K562 (cell line): ENCODE measurements around the gene ZFYVE28. TPM values are rescaled to one million over a fixed set of nuclear protein-coding genes. Genes with fewer than 3 reads are reported as not detected.
A peak's percentile ranks its signal among the peaks of the same experiment; 100 is the strongest.

Experiments
- ATAC-seq: fragments of 200-7000 bp; cut with Tn5 transposase; 3 replicates; pipeline ENCODE4 v1.9.1; 2020; ENCODE audit warnings: moderate library complexity
- BruUV-seq: library from RNA; stranded (reverse); fragments of 400-500 nt; replicated peaks from 2 replicates; lab custom pipeline; 2021; lab: Mats Ljungman, UMichigan
- CTCF ChIA-PET: fragments of 300-600 bp; formaldehyde crosslinking; extraction: SDS; loops from one replicate; lab custom pipeline; 2021; ENCODE audit warnings: low intra/inter-chr PET ratio; lab: Yijun Ruan, JAX
- POLR2A ChIA-PET: fragments of 300-600, 350-650 bp; sonication (Branson Sonifier 250); formaldehyde crosslinking; extraction: SDS; loops from one replicate; lab custom pipeline; 2021; ENCODE audit warnings: antibody characterized with exemption, inconsistent platforms; lab: Yijun Ruan, JAX
- DNase-seq, 4 experiments: peaks; one replicate each; pipeline versions ENCODE4 v3.0.0 to v3.0.0-alpha.2; 2011 to 2018; ENCODE audit warnings: low spot score in 3 of 4, mixed read lengths in 3 of 4; ENCODE audit errors: extremely low read depth in 1 of 4
- FAIRE-seq: peaks from 2 replicates; lab custom pipeline; 2011; peaks lifted over from hg19 to GRCh38; lab: Jason Lieb, UNC
- H2AFZ ChIP-seq: 2 replicates; pipeline ENCODE4 v1.6.0; 2011; ENCODE audit warnings: low read depth, low read length, control low read depth, inconsistent platforms
- H3K27ac ChIP-seq: fragments of 200-600 bp; 3 replicates; pipeline ENCODE4 v1.8.0; 2011; ENCODE audit warnings: low read depth, mild to moderate bottlenecking, control low read depth, inconsistent platforms, low read length, moderate library complexity, mixed read lengths; ENCODE audit errors: extremely low read depth
- H3K27me3 ChIP-seq, 2 experiments: fragments of 300-600 bp in 1 of 2; 2 replicates in 1 of 2; 3 replicates in 1 of 2; pipeline versions ENCODE4 v1.6.0 to v1.8.0; 2011; ENCODE audit warnings: inconsistent platforms in 2 of 2, low read length in 2 of 2, mild to moderate bottlenecking in 1 of 2, mixed read lengths in 1 of 2, moderate library complexity in 1 of 2; ENCODE audit not compliant: control insufficient read depth in 2 of 2, insufficient read depth in 2 of 2
- H3K36me3 ChIP-seq: fragments of 300-600 bp; 3 replicates; pipeline ENCODE4 v1.8.0; 2011; ENCODE audit warnings: mild to moderate bottlenecking, low read length, inconsistent platforms; ENCODE audit not compliant: control insufficient read depth, insufficient read depth
- H3K4me1 ChIP-seq, 2 experiments: fragments of 200-600 bp in 1 of 2; replicated peaks in 1 of 2; 2 replicates in 1 of 2; 3 replicates in 1 of 2; pipeline versions ENCODE4 v1.5.1 to v1.8.0; 2011; ENCODE audit warnings: inconsistent platforms in 2 of 2, low read length in 2 of 2, mild to moderate bottlenecking in 1 of 2, mixed read lengths in 1 of 2, moderate library complexity in 1 of 2; ENCODE audit not compliant: control insufficient read depth in 2 of 2, insufficient read depth in 2 of 2
- H3K4me2 ChIP-seq: 2 replicates; pipeline ENCODE4 v1.6.1; 2011; ENCODE audit warnings: low read length, control low read depth, inconsistent platforms, mixed read lengths; ENCODE audit not compliant: insufficient read depth
- H3K4me3 ChIP-seq: fragments of 200-600 bp; sonication (generic), shearing (Covaris generic); 2 replicates; pipeline ENCODE4 v1.5.1; 2016; ENCODE audit warnings: control low read depth, inconsistent platforms
- H3K79me2 ChIP-seq: fragments of 200-600 bp; 3 replicates; pipeline ENCODE4 v1.8.0; 2011; ENCODE audit warnings: low read length, inconsistent platforms; ENCODE audit not compliant: control insufficient read depth, insufficient read depth
- H3K9ac ChIP-seq, 2 experiments: 2 replicates each; pipeline versions ENCODE4 v1.6.0 to v1.6.1; 2011; ENCODE audit warnings: low read depth in 2 of 2, low read length in 2 of 2, control low read depth in 1 of 2, inconsistent platforms in 1 of 2, mild to moderate bottlenecking in 1 of 2, mixed read lengths in 1 of 2; ENCODE audit not compliant: insufficient read depth in 1 of 2
- H3K9me1 ChIP-seq: one replicate; pipeline ENCODE4 v1.6.0; 2011; ENCODE audit warnings: inconsistent platforms, mild to moderate bottlenecking, low read length, moderate library complexity; ENCODE audit not compliant: control insufficient read depth, insufficient read depth
- H3K9me3 ChIP-seq: replicated peaks from 2 replicates; pipeline ENCODE4 v1.5.1; 2011; ENCODE audit warnings: low read depth, low read length, inconsistent platforms; ENCODE audit not compliant: control insufficient read depth, insufficient read depth
- H4K20me1 ChIP-seq: replicated peaks from 2 replicates; pipeline ENCODE4 v1.6.1; 2011; ENCODE audit warnings: low read length, inconsistent platforms, mixed read lengths; ENCODE audit not compliant: control insufficient read depth, insufficient read depth
- BCOR ChIP-seq: fragments of 450-650 bp; IDR thresholded peaks from 2 replicates; pipeline ENCODE4 v1.6.1; 2016
- HDAC1 ChIP-seq, 2 experiments: fragments of 450-650 bp; IDR thresholded peaks; 2 replicates each; pipeline ENCODE4 v1.6.1; 2016 to 2017; ENCODE audit warnings: inconsistent platforms in 1 of 2, mild to moderate bottlenecking in 1 of 2, moderate library complexity in 1 of 2
- HDGF ChIP-seq: fragments of 450-650 bp; IDR thresholded peaks from 2 replicates; pipeline ENCODE4 v1.6.1; 2016
- KDM1A ChIP-seq, 2 experiments: fragments of 450-650 bp; IDR thresholded peaks; 2 replicates each; pipeline ENCODE4 v1.6.1; 2016; ENCODE audit warnings: mild to moderate bottlenecking in 2 of 2
- MAZ ChIP-seq, 2 experiments: fragments of 450-650 bp in 1 of 2; sonication (generic) in 1 of 2; formaldehyde crosslinking; IDR thresholded peaks in 1 of 2; conservative IDR thresholded peaks in 1 of 2; 2 replicates each; pipeline versions ENCODE4 v1.4.0 to v1.5.0; 2020; ENCODE audit warnings: mild to moderate bottlenecking in 1 of 2, missing genetic modification reagents in 1 of 2
- RCOR1 ChIP-seq, 2 experiments: IDR thresholded peaks; 2 replicates each; pipeline ENCODE4 v1.6.1; 2012; ENCODE audit warnings: low read depth in 2 of 2, low read length in 2 of 2, borderline replicate concordance in 1 of 2, improper control_type of control experiment in 1 of 2
- SMARCA5 ChIP-seq: fragments of 450-650 bp; IDR thresholded peaks from 2 replicates; pipeline ENCODE4 v1.6.1; 2016
- SMARCB1 ChIP-seq: IDR thresholded peaks from 2 replicates; pipeline ENCODE4 v1.6.1; 2011; ENCODE audit warnings: improper control_type of control experiment, low read depth; ENCODE audit not compliant: insufficient read length
- TCFL5 ChIP-seq: fragments of 250-450 bp; sonication (Bioruptor Pico); conservative IDR thresholded peaks from 2 replicates; pipeline ENCODE4 v1.6.1; 2021; ENCODE audit warnings: mild to moderate bottlenecking, moderate library complexity, matching md5 sums
- ZFP36 ChIP-seq: fragments of 150-350 bp; IDR thresholded peaks from 2 replicates; pipeline ENCODE4 v1.6.1; 2018; ENCODE audit warnings: low read length, low read depth; ENCODE audit not compliant: partially characterized antibody
- ZNF436 ChIP-seq: fragments of 250-450, 450-650 bp; sonication (Bioruptor Pico); formaldehyde crosslinking; IDR thresholded peaks from 2 replicates; pipeline ENCODE4 v1.7.0; 2020; ENCODE audit warnings: mild to moderate bottlenecking
- WGBS: fragments of 100-300 bp; shearing (Covaris generic); methylation state at CpG from one replicate; pipeline ENCODE4 v1.1.6; 2016; ENCODE audit warnings: low coverage, mixed read lengths; ENCODE audit not compliant: insufficient coverage; ENCODE audit errors: missing lambda C conversion rate; 5-methylcytosine and 5-hydroxymethylcytosine counted together
- in situ Hi-C: fragments of 300-500 bp; cut with MboI; formaldehyde crosslinking; loops from 4 replicates; pipeline ENCODE4 v1.15.0; 2018; ENCODE audit warnings: inconsistent platforms, mixed read lengths
- intact Hi-C: fragments of 100-400 bp; cut with micrococcal nuclease; formaldehyde crosslinking; loops from 2 replicates; pipeline ENCODE4 v1.14.2; 2022
- polyA plus RNA-seq, 8 experiments: library from polyadenylated mRNA; depleted of rRNA in 4 of 8; stranded (reverse) in 5 of 8; unstranded in 3 of 8; fragments of >200 nt; fragmentation: Nextera tagmentation in 2 of 8; fragmentation: Illumina TruSeq in 1 of 8; extraction: Ambion mirVana in 2 of 8; extraction: Trizol in 1 of 8; gene quantifications; 2 replicates each; pipeline versions ENCODE4 v1.2.1 to v1.2.3, GENCODE V29; 2011 to 2014; ENCODE audit warnings: inconsistent platforms in 1 of 8, missing spikeins in 1 of 8
- total RNA-seq, 7 experiments: library from RNA; depleted of rRNA in 6 of 7; stranded (reverse); fragments of >200 nt in 6 of 7; fragmentation: Illumina TruSeq in 2 of 7; extraction: Trizol in 2 of 7; gene quantifications; 2 replicates each; pipeline versions ENCODE4 v1.2.1 to v1.2.3, GENCODE V29; 2011 to 2021; ENCODE audit warnings: low replicate concordance in 1 of 7
- TF ChIP-seq, protein P1 (sequence below), 2 experiments: fragments of 450-650 bp in 1 of 2; sonication (generic) in 1 of 2; formaldehyde crosslinking in 1 of 2; IDR thresholded peaks; 2 replicates each; pipeline versions ENCODE4 v1.7.1 to v1.9.0; 2016 to 2022; ENCODE audit warnings: inconsistent platforms in 1 of 2, mild to moderate bottlenecking in 1 of 2, missing genetic modification reagents in 1 of 2

Gene ZFYVE28
- total and polyA plus RNA-seq, 9 of the 15 experiments (the other 6 are each of a cell fraction or from before 2014, with no cell fraction given), result 1.3 to 24.8 (median 8.9) TPM

DNA sequence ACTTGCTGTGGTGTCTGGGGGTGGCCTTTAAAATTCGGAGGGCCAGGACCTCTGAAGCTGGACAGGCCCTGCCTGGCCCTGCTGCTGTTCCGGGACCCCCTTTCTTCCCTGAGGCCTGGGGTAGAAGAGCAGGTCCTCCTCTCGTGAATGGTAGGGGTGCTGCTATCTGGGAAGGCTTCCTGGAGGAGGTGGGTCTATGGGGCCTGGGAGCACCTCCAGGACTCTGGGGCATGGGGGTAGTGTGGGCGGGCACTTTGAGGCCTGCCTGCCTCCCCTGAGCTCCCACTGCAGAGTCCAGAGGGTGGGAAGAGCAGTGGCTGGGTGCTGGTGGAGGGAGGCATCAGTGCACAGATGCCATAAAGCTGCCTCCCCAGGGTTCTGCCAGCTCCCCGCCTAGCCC, 151.6 kb downstream of the ZFYVE28 start:
- BruUV-seq, result no TSS peak
- CTCF ChIA-PET, result no interaction called here
- no peak for FAIRE-seq
- TF ChIP-seq TCFL5 (CRISPR knock-in tag) (no peak), RCOR1 (IDR thresholded peaks at IDR 0.05; ENCODE audit: borderline replicate concordance in 1 of 2, low read depth in 2 of 2, low read length in 2 of 2) (peak in 1 of 2 experiments; percentile 9; a peak in 1 of 4 replicates), HDAC1 (IDR thresholded peaks at IDR 0.05) (no peak), SMARCB1 (no peak), SMARCA5 (0 out of 2 replicates have a peak, but pooled peaks have one; percentile 69), ZFP36 (peak; percentile 99), BCOR (peak; percentile 84), KDM1A (IDR thresholded peaks at IDR 0.05) (peak in 1 of 2 experiments; percentile 70; a peak in 2 of 4 replicates), MAZ (CRISPR knock-in tag; conservative IDR thresholded peaks at IDR 0.05 in 1 of 2, IDR thresholded peaks at IDR 0.05 in 1 of 2) (no peak), HDGF (0 out of 2 replicates have a peak, but pooled peaks have one; percentile 34), ZNF436 (CRISPR knock-in tag) (peak; percentile 77)
- TF ChIP-seq, protein P1, sequence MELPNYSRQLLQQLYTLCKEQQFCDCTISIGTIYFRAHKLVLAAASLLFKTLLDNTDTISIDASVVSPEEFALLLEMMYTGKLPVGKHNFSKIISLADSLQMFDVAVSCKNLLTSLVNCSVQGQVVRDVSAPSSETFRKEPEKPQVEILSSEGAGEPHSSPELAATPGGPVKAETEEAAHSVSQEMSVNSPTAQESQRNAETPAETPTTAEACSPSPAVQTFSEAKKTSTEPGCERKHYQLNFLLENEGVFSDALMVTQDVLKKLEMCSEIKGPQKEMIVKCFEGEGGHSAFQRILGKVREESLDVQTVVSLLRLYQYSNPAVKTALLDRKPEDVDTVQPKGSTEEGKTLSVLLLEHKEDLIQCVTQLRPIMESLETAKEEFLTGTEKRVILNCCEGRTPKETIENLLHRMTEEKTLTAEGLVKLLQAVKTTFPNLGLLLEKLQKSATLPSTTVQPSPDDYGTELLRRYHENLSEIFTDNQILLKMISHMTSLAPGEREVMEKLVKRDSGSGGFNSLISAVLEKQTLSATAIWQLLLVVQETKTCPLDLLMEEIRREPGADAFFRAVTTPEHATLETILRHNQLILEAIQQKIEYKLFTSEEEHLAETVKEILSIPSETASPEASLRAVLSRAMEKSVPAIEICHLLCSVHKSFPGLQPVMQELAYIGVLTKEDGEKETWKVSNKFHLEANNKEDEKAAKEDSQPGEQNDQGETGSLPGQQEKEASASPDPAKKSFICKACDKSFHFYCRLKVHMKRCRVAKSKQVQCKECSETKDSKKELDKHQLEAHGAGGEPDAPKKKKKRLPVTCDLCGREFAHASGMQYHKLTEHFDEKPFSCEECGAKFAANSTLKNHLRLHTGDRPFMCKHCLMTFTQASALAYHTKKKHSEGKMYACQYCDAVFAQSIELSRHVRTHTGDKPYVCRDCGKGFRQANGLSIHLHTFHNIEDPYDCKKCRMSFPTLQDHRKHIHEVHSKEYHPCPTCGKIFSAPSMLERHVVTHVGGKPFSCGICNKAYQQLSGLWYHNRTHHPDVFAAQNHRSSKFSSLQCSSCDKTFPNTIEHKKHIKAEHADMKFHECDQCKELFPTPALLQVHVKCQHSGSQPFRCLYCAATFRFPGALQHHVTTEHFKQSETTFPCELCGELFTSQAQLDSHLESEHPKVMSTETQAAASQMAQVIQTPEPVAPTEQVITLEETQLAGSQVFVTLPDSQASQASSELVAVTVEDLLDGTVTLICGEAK (IDR thresholded peaks at IDR 0.05), result no peak
- TF ChIP-seq, protein P1 (CRISPR knock-in tag; IDR thresholded peaks at IDR 0.05), result no peak

More for the DNA sequence above, 151.6 kb downstream of the ZFYVE28 start:
- peaks cover 15 to 81% of the 10 kb centered on the region in 2 experiments for H3K4me1 ChIP-seq
- no peaks in the 10 kb centered on the region for H3K27me3 ChIP-seq
- peak overlapping the region; percentile 91 for H2AFZ ChIP-seq
- H3K36me3 ChIP-seq, result peaks cover 2% of the 10 kb centered on the region; the same call in 1 of the 3 replicates
- POLR2A ChIA-PET, result interaction anchor here (0.5 to 1.1 kb wide), 3 partner anchors 10 to 382 kb away, joined by 3 to 5 read pairs (median 4); no protein-coding TSS in a partner anchor
- H4K20me1 ChIP-seq, result no peaks in the 10 kb centered on the region
- ATAC-seq (no peak), DNase-seq (no peak)
- peak overlapping the region; percentile 58 to 82 for H3K9ac ChIP-seq
- no peaks in the 10 kb centered on the region for H3K9me3 ChIP-seq
- no peaks in the 10 kb centered on the region for H3K79me2 ChIP-seq
- H3K9me1 ChIP-seq, result no peaks in the 10 kb centered on the region
- no peak overlapping the region for H3K4me3 ChIP-seq
- in situ Hi-C loops, result no loop called here
- WGBS, result 51% methylated on average over 4 of the region's 5 CpGs
- H3K27ac ChIP-seq, result peak overlapping the region; percentile 67
- intact Hi-C loops, result no loop called here
- H3K4me2 ChIP-seq, result peak overlapping the region; percentile 51
